ENCODE results near the gene GCAT.

Gene GCAT

GRCh38 chr22:37807410-37808293 lies at the start of gene GCAT:
GCAT (plus strand) TSS chr22:37807934; CDS start chr22:37807968, 34 bp downstream.
- DNase-seq: peak; percentile 92

GRCh38 chr22:37758694-37759093 lies 49.0 kb upstream of the GCAT start:
- DNase-seq: no peak

- DNase-seq: no peak
These were observed 48.5 kb upstream of the GCAT start for GRCh38 chr22:37759281-37759680.

- no peak for DNase-seq
These were observed 47.6 kb upstream of the GCAT start for GRCh38 chr22:37760152-37760551.

DNA sequence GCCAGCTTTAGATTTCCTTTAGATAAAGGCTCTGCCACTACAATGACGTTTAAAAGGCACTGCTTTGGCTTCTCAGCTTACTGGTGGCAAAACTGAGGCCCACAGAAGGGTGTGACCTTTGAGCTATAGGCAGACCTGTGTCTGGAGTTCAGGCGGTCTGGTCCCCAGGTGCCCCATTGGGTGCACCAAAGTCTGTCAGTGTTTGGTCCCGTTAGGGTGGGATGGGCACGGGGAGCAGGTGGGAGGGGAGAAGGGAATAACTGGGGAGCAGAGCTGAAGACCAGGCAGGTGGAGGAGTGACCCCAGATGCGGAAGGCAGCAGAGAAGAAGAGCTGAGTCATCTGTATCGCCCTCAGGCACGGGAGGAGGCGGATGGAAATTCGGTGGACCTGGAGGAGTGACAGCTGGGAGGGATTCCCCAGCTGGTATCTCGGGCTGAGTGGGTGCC lies 45.3 kb upstream of the GCAT start:
- no peak for DNase-seq

DNA sequence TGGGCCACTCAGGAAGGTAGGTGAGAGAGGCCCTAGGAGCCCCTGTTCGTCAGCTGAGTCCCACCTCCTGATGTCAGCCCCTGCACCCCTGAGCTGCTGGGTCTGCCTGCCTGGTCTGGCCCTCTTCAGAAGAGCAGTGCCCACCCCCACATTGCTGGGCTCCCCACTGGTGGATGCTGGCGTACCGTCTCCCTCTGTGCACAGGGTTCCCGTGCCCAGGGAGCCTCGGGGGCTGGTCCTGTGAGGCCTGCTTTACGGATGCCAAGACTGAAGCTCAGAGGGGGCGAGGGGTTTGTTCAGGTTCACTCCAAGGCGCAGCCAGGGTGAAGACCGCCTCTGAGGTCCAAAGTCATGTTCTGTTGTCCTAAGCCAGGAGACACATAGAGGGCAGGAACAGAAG lies 44.7 kb upstream of the GCAT start:
- no peak for DNase-seq

- no peak for DNase-seq
These were observed 44.1 kb upstream of the GCAT start for GRCh38 chr22:37763652-37764051.

GRCh38 chr22:37764622-37765021 lies 43.1 kb upstream of the GCAT start:
- DNase-seq: no peak

- DNase-seq: no peak
These were observed 42.2 kb upstream of the GCAT start for GRCh38 chr22:37765498-37765897.

- DNase-seq: no peak
These were observed 41.7 kb upstream of the GCAT start for GRCh38 chr22:37765953-37766576.

DNA sequence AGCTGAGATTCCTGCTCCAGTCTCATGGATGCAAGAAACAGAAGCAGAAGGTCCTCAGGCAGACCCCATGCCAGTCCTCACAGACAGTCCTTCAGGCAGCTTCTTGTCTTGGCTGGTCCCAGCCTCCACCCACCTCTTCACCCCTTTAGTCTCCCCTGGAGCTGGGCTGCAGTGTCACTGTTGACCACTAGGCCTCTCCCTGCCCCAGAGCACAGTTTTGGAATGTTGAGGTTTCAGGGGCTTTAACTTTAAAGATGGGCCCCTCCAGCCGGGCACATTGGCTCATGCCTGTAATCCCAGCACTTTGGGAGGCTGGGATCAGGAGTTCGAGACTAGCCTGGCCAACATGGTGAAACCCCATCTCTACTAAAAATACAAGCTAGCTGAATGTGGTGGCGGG lies 39.5 kb upstream of the GCAT start:
- no peak for DNase-seq

GRCh38 chr22:37769056-37769455 lies 38.7 kb upstream of the GCAT start:
- no peak for DNase-seq

GRCh38 chr22:37771081-37771480 lies 36.7 kb upstream of the GCAT start:
- no peak for DNase-seq

DNA sequence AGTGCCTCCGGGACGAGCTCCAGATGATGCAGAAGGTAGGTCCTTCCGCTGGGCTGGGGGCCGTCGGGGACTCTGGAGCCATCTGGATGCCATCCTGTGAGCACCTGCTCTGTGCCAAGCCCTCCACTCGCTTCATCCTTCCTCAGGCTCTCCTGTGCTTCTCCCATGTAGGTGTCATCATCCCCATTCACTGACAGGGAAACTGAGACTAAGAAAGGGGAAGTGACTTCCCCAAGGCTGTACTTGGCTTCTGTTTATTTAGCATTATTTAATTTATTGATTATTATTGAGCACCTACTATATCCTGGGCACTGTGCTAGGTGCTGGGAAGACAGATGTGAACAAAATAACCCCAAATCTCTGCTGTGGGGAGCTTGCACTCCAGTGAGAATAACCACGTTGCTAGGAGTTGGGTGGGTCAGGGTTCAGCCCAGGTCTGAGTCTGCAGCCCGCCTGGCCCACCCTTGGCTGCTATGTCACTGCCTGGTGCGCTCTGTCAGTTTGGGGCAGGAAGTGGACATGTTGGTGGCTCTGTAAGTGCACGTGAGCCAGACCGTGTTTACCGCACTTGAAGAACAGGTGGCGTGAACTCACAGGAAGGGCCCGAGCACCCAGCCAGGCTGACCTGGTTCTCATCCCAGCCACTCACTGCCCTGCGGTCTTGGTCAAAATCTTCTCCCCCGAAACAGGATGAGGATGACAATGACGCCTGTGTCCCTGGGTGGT lies 35.9 kb upstream of the GCAT start:
- no peak for DNase-seq

GRCh38 chr22:37774728-37775127 lies 33.0 kb upstream of the GCAT start:
- no peak for DNase-seq

DNA sequence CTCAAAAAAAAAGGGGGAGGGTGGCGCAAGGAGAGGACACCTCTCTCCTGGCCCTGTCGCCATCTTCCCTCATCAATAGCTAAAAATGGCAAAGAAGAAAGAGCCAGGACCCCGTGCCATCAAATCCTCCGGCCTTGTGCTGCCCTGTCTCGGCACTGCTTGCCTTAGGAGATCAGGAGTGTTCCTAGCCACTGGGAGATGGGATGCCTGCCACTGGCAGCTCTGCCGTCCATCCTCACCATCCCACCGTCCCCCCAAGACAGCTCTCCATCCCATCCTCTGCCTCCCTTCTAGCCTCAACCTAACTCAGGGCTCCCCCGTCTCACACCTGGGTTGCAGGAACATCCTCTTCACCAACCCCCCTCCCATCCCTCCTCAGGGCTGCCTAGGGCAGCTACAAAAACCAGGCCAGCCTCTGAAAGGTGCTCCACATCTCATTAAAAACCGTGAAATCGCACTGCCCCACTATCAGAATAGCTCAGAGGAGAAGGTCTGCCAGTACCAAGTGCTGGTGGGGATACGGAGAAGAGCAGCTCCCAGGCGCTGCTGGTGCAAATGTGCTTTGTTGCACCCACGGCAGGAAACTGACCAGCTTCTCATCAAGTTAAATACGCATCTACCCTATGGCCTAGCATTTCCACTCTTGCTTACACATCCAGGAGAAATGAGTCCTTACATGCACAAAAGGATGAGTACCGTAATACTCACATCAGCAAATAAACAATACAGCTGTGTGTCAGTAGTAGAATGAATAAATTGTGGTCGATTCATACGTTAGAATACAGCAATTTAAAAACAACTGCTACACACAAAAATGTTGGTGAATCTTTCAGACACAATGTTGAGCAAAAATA lies 31.7 kb upstream of the GCAT start:
- no peak for DNase-seq

DNA sequence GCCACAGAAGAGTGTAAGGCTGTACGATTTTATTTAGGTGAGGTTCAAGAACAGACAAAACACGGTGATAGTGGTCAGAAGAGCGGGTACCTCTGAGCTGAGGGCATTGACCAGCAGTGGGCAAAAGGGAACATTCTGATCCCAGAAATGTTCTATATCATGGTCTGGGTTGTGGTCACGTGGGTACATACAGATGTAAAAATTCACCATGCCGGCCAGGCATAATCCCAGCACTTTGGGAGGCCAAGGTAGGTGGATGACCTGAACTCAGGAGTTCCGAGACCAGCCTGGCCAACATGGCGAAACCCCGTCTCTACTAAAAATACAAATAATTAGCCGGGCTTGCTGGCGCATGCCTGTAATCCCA lies 31.1 kb upstream of the GCAT start:
- DNase-seq: no peak

GRCh38 chr22:37777122-37777687 lies 30.5 kb upstream of the GCAT start:
- no peak for DNase-seq

GRCh38 chr22:37778370-37779009 lies 29.2 kb upstream of the GCAT start:
- no peak for DNase-seq

GRCh38 chr22:37781434-37782059 lies 26.2 kb upstream of the GCAT start:
- DNase-seq: no peak
